Type B pancreatic cell (in vitro differentiated cells): ENCODE results near the gene TRANK1. TPM values are rescaled to one million over a fixed set of nuclear protein-coding genes. Genes with fewer than 3 reads are reported as not detected.

Experiments used
- DNase-seq: peaks from one replicate; pipeline ENCODE4 v3.0.0; 2021; ENCODE audit warnings: mixed read lengths; ENCODE audit not compliant: unreplicated experiment; ENCODE audit errors: extremely low spot score
- H3K27ac Mint-ChIP-seq: 2 replicates; pipeline ENCODE4 v1.8.0; 2021; ENCODE audit warnings: mild to moderate bottlenecking, mixed read lengths
- H3K27me3 Mint-ChIP-seq: 2 replicates; pipeline ENCODE4 v1.8.0; 2021; ENCODE audit warnings: mixed read lengths
- H3K36me3 Mint-ChIP-seq: 2 replicates; pipeline ENCODE4 v1.8.0; 2021; ENCODE audit warnings: mixed read lengths
- H3K4me1 Mint-ChIP-seq: one replicate; pipeline ENCODE4 v1.8.0; 2021; ENCODE audit warnings: mixed read lengths; ENCODE audit not compliant: unreplicated experiment
- H3K4me3 Mint-ChIP-seq: 2 replicates; pipeline ENCODE4 v1.8.0; 2021; ENCODE audit warnings: mild to moderate bottlenecking, mixed read lengths
- H3K9me3 Mint-ChIP-seq: 2 replicates; pipeline ENCODE4 v1.8.0; 2021; ENCODE audit warnings: mixed read lengths
- CTCF ChIP-seq: fragments of 200-600 bp; sonication (generic); conservative IDR thresholded peaks from 2 replicates; pipeline ENCODE4 v1.5.0; 2021; ENCODE audit warnings: antibody characterized with exemption, mild to moderate bottlenecking
- total RNA-seq: library from RNA; stranded (reverse); gene quantifications from 2 replicates; pipeline ENCODE4 v1.2.1, GENCODE V29; 2021; ENCODE audit warnings: low replicate concordance

The TRANK1 gene
- total RNA-seq, 1 donor from 2014 or later = 18.0 TPM

- peaks cover 12% of the 10 kb centered on the region for H3K27me3 Mint-ChIP-seq
- H3K36me3 Mint-ChIP-seq = no peaks in the 10 kb centered on the region
- H3K4me1 Mint-ChIP-seq = no peaks in the 10 kb centered on the region
- DNase-seq = no peak
- no peak for TF ChIP-seq CTCF
- no peak overlapping the region for H3K4me3 Mint-ChIP-seq
- H3K27ac Mint-ChIP-seq = no peak overlapping the region
- no peaks in the 10 kb centered on the region for H3K9me3 Mint-ChIP-seq
These were observed 148.7 kb downstream of the TRANK1 start for GRCh38 chr3:36796161-36796560.

- H3K27me3 Mint-ChIP-seq = peaks cover 18% of the 10 kb centered on the region
- no peak overlapping the region for H3K4me3 Mint-ChIP-seq
- no peak for TF ChIP-seq CTCF
- H3K36me3 Mint-ChIP-seq = no peaks in the 10 kb centered on the region
- H3K27ac Mint-ChIP-seq = no peak overlapping the region
- no peak for DNase-seq
- H3K9me3 Mint-ChIP-seq = no peaks in the 10 kb centered on the region
- H3K4me1 Mint-ChIP-seq = no peaks in the 10 kb centered on the region
These were observed 149.2 kb downstream of the TRANK1 start for GRCh38 chr3:36795622-36796021.

GRCh38 chr3:36792342-36792741, 152.5 kb downstream of the TRANK1 start:
- peak; percentile 66 for TF ChIP-seq CTCF
- H3K9me3 Mint-ChIP-seq = no peaks in the 10 kb centered on the region
- DNase-seq = no peak
- no peak overlapping the region for H3K4me3 Mint-ChIP-seq
- peaks cover 24% of the 10 kb centered on the region for H3K27me3 Mint-ChIP-seq
- no peak overlapping the region for H3K27ac Mint-ChIP-seq
- H3K4me1 Mint-ChIP-seq = no peaks in the 10 kb centered on the region
- H3K36me3 Mint-ChIP-seq = no peaks in the 10 kb centered on the region

DNA sequence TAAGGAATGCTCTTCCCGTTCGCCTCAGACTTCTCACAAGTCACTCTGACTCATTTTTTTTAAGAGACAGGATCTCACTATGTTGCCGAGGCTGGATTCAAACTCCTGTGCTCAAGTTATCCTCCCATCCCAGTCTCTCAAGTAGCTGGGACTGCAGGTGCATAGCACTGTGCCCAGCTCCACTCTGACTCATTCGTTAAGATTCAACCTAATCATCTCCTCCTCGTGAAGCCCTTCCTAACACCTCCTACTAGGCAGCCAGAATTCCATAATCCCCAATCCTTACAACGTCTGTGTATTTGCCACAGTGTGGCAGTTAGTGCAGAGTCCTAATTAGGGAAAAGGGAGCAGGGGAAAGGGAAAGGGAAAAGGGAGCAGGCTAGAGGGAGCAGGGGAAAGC, 154.1 kb downstream of the TRANK1 start:
- no peaks in the 10 kb centered on the region for H3K36me3 Mint-ChIP-seq
- no peak for DNase-seq
- H3K4me1 Mint-ChIP-seq = no peaks in the 10 kb centered on the region
- H3K9me3 Mint-ChIP-seq = no peaks in the 10 kb centered on the region
- no peak overlapping the region for H3K27ac Mint-ChIP-seq
- no peak for TF ChIP-seq CTCF
- H3K27me3 Mint-ChIP-seq = peaks cover 24% of the 10 kb centered on the region
- no peak overlapping the region for H3K4me3 Mint-ChIP-seq

GRCh38 chr3:36786921-36787890, 157.6 kb downstream of the TRANK1 start:
- Mint-ChIP-seq H3K27ac (no peak overlapping the region), H3K36me3 (no peaks in the 10 kb centered on the region), H3K4me3 (no peak overlapping the region), H3K9me3 (no peaks in the 10 kb centered on the region), H3K27me3 (peaks cover 16% of the 10 kb centered on the region), H3K4me1 (peaks cover 4% of the 10 kb centered on the region)
- DNase-seq = no peak
- no peak for TF ChIP-seq CTCF
